HG02970 (cell line): ENCODE data around the gene PYDC2.
"Not testable (repeated sequence)": the region's sequence is repeated elsewhere in the genome, so short reads cannot be mapped to it uniquely, and the experiment has no call there.

Source experiments
- ATAC-seq: cut with Tn5 transposase; IDR thresholded peaks from one replicate; pipeline ENCODE4 v1.9.1; 2021; ENCODE audit warnings: mild to moderate bottlenecking, moderate library complexity, moderate number of reproducible peaks; ENCODE audit not compliant: unreplicated experiment, low FRiP score

The PYDC2 gene

GRCh38 chr3:191460360-191460759 lies 603 bp upstream of the PYDC2 start:
- no peak for ATAC-seq

- no peak for ATAC-seq
Observed at GRCh38 chr3:191470080-191470479, 9.1 kb downstream of the PYDC2 start.

DNA sequence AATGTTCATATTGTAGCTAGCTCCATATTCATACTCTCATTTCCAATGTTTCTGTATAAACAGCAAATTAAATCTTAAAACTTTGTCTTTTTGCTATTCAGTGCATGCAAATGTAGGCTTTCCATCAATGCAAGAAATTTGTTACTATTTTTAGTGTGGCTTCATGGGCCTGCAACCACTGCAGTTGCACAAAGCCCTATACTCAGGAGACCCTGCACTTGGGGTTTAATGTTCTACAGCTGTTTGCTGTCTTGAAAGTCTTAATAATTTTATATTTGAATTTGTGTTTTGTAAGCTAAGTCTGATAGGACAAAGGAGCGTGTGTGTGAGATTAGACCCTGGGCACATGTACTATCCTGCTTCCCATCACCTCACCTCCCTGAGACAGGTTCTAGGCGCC lies 9.6 kb downstream of the PYDC2 start:
- no peak for ATAC-seq

- no peak for ATAC-seq
Observed at GRCh38 chr3:191473661-191474198, 12.8 kb downstream of the PYDC2 start.

- no peak for ATAC-seq
Observed at GRCh38 chr3:191476066-191476772, 15.3 kb downstream of the PYDC2 start.

GRCh38 chr3:191483994-191484393 lies 23.0 kb downstream of the PYDC2 start:
- not testable (repeated sequence) for ATAC-seq

DNA sequence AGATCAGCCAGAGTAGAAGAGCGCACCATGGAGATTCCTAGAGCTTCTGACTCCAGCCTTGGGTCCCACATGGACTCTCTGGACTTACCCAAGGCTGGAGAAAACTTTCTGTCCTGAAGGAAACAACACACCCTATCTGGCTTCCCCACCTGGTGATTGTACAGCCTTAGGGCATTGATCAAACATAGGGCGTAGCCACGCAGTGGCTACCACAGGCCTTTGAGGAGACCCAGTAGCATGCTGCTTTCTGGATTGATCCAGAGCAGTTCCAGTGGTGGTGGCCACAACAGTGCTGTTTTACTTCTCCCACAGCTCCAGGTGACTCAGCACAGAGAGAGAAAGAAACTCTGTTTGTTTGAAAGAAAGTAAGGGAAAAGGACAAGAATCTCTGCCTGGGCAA lies 23.5 kb downstream of the PYDC2 start:
- no peak for ATAC-seq

- ATAC-seq = no peak
Observed at GRCh38 chr3:191492601-191493000, 31.6 kb downstream of the PYDC2 start.

DNA sequence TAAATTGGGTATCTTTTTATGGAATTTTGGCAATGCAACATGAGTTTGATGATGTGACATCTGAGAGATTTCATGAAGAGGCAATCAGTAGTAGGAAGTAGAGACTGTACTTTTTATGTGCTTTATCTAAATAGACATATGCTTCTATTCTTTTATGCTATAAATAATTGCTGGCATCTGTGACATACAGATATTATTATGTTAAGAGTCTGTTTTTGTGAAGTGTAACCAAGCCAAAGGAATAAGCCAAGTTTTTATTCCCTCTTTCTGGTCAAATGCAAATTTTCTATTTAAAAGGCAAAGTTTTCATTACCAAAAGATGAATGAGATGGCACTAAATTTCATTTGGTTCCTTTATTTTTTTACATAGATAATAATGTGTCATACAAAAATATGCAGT lies 32.4 kb downstream of the PYDC2 start:
- ATAC-seq = no peak

- ATAC-seq = no peak
Observed at GRCh38 chr3:191499307-191500080, 38.5 kb downstream of the PYDC2 start.

- no peak for ATAC-seq
Observed at GRCh38 chr3:191500892-191501291, 39.9 kb downstream of the PYDC2 start.

- no peak for ATAC-seq
Observed at GRCh38 chr3:191502583-191502982, 41.6 kb downstream of the PYDC2 start.

GRCh38 chr3:191509078-191509477 lies 48.1 kb downstream of the PYDC2 start:
- no peak for ATAC-seq
